HG03565 (cell line): ENCODE measurements around the gene ABO.
"Not testable (repeated sequence)": the region's sequence is repeated elsewhere in the genome, so short reads cannot be mapped to it uniquely, and the experiment has no call there.

Experiments
- ATAC-seq: cut with Tn5 transposase; IDR thresholded peaks from one replicate; pipeline ENCODE4 v1.9.1; 2021; ENCODE audit warnings: mild to moderate bottlenecking, moderate library complexity; ENCODE audit not compliant: unreplicated experiment

Gene ABO

GRCh38 chr9:133205996-133206931 lies 68.7 kb downstream of the ABO start:
- no peak for ATAC-seq

- ATAC-seq: not testable (repeated sequence)
Measured at GRCh38 chr9:133205481-133205887, 69.5 kb downstream of the ABO start.
